GM19193 (cell line): ENCODE measurements around the gene CSMD2.

Source experiments
- POLR2A ChIP-seq: IDR thresholded peaks from 4 replicates; pipeline ENCODE4 v1.6.1; 2011; ENCODE audit not compliant: insufficient read depth, insufficient read length; ENCODE audit errors: extremely low read depth

CSMD2 gene

GRCh38 chr1:33724348-33724747 lies 440.7 kb downstream of the CSMD2 start:
- TF ChIP-seq POLR2A = no peak

GRCh38 chr1:33723251-33723650 lies 441.8 kb downstream of the CSMD2 start:
- no peak for TF ChIP-seq POLR2A

GRCh38 chr1:33721301-33721815 lies 443.7 kb downstream of the CSMD2 start:
- no peak for TF ChIP-seq POLR2A

GRCh38 chr1:33719771-33720670 lies 445.0 kb downstream of the CSMD2 start:
- no peak for TF ChIP-seq POLR2A

- TF ChIP-seq POLR2A = no peak
These were observed 445.7 kb downstream of the CSMD2 start for GRCh38 chr1:33719326-33719725.

GRCh38 chr1:33718186-33718585 lies 446.8 kb downstream of the CSMD2 start:
- TF ChIP-seq POLR2A = no peak

GRCh38 chr1:33716976-33717688 lies 447.9 kb downstream of the CSMD2 start:
- no peak for TF ChIP-seq POLR2A

GRCh38 chr1:33715195-33715811 lies 449.7 kb downstream of the CSMD2 start:
- TF ChIP-seq POLR2A = no peak

- TF ChIP-seq POLR2A = no peak
These were observed 450.6 kb downstream of the CSMD2 start for GRCh38 chr1:33714421-33714820.

GRCh38 chr1:33713058-33713877 lies 451.8 kb downstream of the CSMD2 start:
- no peak for TF ChIP-seq POLR2A

GRCh38 chr1:33712186-33712585 lies 452.8 kb downstream of the CSMD2 start:
- TF ChIP-seq POLR2A = no peak

- TF ChIP-seq POLR2A = no peak
These were observed 453.5 kb downstream of the CSMD2 start for GRCh38 chr1:33711511-33711910.

- no peak for TF ChIP-seq POLR2A
These were observed 454.1 kb downstream of the CSMD2 start for GRCh38 chr1:33710967-33711366.
